Pons (tissue), 1 donor: ENCODE data around the gene SMAD4.
"Not testable (repeated sequence)": the region's sequence is repeated elsewhere in the genome, so short reads cannot be mapped to it uniquely, and the experiment has no call there.

Experiments
- DNase-seq: peaks from one replicate; pipeline ENCODE4 v3.0.0-alpha.2; 2016; ENCODE audit warnings: low spot score

SMAD4 gene

GRCh38 chr18:51029694-51030536 is at the start of gene SMAD4:
TSS of gene SMAD4 (plus strand) at chr18:51030213. CDS start at chr18:51047047, 16,834 bp downstream.
- peak; percentile 91 for DNase-seq

GRCh38 chr18:50981381-50981780 is 48.6 kb upstream of the SMAD4 start:
- no peak for DNase-seq

DNA sequence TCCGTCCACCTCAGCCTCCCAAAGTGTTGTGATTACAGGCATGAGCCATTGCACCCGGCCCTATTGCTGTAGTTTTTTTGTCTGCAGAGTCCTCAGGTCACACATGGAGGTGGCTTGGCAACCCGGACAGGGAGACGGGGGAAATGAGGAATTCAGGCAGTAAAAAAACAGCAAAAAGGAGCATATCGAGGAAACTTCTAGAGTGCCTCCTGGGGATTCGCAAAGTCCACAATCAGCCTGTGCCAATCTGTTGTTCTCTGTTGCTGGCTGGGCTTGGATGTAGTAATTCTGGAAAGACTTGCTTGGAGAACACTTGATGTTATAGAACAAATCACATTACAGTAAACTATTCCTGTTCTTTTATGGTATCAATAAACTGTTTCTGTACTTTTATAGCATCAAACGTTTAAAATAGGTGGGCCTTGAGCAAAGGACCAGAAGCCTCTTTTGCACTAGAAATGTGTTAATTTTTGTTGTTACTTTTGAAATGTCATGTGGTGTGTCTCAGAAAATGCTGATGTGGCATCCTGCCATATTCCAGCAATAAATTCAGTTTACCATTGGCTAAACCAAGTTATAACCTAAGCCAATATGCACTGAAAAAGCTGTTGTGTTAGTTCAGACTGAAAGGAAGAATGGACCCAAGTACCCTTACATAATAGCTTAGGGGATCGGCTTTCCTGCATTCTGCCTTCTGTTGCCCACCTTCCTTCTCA is 47.8 kb upstream of the SMAD4 start:
- DNase-seq: no peak

- no peak for DNase-seq
Observed at GRCh38 chr18:50982802-50983179, 47.2 kb upstream of the SMAD4 start.

- DNase-seq: no peak
Observed at GRCh38 chr18:50986360-50987087, 43.5 kb upstream of the SMAD4 start.

DNA sequence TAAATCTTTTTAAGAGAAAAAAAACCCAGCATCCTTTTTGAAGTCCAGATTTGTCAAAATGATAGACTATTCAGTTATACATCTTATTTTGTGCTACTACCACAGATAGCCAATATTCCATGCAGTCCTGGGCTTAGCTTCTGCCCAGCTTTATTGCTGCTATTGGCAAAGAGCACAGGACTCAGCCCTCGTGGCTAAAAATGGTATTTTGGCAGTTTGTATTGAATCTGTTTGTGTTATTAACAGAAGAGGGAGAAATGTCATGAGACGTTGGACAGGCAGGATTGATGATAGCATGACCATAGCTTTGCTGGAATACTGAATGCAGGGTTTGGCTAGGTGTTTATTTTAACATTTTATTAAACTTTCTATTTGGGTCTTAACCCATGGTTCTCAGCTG is 42.8 kb upstream of the SMAD4 start:
- no peak for DNase-seq

DNA sequence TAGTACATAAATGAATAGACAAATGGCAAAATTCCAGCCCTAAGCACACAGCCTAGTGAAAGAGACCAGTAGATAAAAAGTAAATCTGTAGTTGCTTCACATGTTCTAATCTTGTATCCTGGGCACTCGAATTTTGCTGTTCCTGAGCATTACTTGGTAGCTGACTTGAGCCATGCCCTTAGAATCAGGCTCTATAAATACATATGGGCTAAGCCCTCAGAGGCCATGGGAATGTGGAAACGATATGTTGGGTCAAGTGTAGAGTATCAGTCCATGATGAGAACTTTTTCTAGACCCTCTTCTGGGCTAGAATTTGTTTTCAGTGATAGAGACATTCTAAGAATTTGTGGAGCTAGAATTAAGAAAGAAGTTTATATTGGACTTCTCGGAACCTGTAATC is 40.3 kb upstream of the SMAD4 start:
- no peak for DNase-seq

GRCh38 chr18:50992351-50992762 is 37.7 kb upstream of the SMAD4 start:
- DNase-seq: no peak

DNA sequence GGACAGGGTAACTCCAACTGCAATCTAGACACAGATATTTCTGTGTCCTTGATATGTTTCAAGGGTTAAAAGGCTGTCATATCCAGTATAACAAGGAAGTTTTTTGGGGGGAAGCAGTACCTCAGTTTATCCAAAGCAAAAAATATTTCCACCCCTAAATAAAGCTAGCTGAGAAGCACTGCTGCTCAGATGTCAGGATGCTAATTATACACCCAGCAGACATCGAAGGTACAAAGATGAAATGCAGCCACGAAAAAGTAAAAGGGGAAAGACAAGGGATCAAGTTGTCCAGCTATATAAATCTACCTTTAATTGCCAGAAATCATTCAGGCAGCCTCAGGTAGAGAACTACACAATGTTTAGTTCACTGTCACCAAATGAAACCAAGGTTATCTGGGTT is 36.0 kb upstream of the SMAD4 start:
- no peak for DNase-seq

- not testable (repeated sequence) for DNase-seq
Observed at GRCh38 chr18:51003174-51003573, 26.8 kb upstream of the SMAD4 start.

GRCh38 chr18:51006061-51006818 is 23.8 kb upstream of the SMAD4 start:
- no peak for DNase-seq

DNA sequence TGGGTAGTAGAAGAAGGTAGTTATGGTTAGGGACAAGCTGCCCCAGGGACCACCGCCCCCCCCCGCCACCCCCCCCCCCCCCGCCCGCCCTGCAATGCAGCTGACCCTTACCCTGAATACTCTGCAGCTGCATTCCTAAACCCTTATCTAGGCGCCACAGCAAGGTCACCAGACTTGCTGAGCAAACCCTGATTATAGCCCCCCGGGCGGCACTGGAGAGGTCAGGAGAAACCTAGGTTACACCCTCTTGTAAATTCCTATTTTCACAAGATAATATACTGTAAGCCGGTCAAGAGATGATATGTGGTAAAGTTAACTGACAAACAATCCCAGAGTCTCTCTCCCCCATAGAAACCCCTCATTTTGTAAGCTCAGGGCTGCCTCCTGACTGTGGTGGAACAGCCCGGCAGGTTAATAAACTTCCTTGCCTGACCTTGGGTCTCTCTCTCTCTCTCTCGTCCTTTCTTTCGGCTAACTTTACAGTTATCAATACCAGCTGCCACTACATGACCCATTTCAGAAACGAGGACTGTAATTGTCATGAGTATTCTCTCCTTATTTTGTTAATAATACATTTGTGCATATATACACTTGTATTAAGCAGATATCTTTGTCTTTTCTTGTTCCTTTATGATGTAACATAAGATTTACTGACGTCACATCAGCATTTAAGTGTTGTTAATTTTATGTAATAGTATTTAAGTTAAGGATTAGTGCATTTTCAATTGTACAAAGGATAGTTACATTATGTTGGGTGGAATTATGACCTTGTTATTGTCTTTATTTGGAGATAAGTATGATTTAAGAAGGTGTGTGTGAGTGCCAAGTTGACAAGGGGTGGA is 22.8 kb upstream of the SMAD4 start:
- no peak for DNase-seq

GRCh38 chr18:51007790-51008139 is 22.2 kb upstream of the SMAD4 start:
- DNase-seq: no peak

DNA sequence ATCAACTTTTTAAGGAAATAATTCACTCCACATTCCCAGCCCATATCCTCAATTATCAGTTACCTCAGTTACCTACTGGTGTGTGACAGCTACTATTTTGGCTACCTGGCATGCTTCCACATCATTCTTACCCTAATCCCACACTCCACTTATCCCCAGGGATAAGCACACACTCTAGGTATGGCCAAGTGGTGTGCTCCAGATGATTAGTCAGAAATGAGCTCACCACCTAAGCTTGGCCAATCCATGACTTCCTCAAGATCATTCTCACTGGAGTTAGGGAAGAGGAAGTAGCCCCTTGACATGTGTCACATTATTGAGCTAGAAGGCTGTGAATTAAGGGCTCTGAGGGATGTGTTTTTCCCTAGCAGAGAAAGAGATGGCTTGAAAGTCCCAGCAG is 20.9 kb upstream of the SMAD4 start:
- DNase-seq: peak; percentile 20

DNA sequence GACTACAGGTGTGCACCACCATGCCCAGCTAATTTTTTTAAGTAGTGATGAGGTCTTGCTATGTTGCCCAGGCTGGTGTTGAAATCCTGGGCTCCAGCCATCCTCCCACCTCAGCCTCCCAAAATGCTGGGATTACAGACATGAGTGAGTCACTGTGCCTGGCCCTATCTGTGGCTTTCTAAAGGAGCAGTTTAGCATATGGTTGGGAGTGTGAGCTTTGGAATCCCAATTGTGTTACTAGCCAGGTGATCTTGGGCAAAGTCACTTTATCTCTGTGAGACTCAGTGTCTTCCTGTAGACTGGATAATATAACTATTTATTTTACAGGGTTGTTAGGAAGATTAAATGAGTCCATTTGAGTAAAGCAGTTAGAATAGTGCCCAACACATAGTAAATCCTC is 19.8 kb upstream of the SMAD4 start:
- DNase-seq: no peak

DNA sequence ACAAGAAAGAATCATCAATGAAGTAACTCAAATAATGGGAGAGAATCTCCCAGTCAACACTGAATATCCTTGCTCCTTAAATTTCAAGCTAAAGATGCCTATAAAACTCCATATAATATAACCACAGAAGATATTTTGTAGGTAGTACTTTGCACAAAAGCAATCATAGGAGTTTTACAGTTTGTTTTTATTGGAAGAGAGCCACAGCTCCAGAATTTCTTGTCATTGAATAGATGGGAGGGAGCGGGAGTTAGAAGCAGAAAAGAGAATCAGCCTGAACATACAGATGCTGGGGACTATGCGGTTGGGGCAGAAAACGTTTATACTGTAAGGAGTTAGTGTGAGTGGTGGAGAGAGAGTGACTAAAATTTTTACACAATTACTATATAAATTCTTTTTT is 18.3 kb upstream of the SMAD4 start:
- no peak for DNase-seq

- DNase-seq: no peak
Observed at GRCh38 chr18:51012441-51012840, 17.6 kb upstream of the SMAD4 start.

GRCh38 chr18:51013259-51013658 is 16.8 kb upstream of the SMAD4 start:
- no peak for DNase-seq

DNA sequence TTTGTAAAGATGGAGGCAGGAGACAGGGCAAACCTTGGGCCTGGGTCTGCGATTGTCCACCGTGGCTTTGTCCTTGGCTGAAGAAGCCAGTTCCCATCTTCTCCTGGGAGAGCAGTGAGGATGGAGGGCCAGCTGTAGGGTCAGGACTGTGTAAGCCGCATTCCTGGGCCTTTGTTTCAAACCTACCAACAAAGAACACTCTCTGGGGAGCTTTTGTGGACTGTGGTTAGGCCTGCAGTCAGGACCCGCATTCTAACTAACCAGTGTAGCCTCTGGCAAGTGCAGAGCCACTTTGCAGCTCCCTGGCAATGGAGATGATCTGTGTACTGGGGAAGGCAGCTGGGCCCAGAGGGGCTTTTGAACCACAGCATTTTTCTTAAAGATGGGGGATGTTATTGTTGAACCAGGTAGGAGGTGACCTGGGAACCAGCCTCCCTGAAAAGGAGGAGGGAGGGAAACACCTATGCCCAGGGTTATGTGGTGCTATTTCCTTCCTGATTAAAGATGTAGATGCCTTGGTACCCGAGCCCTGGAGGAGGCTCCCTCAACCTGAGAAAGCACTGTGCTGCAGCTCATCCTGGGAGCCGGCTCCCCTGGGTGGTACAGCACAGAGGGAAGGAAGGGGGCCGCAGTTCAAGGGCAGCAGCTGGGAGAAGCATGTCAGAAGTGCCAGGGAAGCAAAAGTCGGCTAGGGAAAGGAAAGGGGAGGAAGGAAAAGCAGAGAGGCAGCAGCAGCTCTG is 12.7 kb upstream of the SMAD4 start:
- DNase-seq: no peak

- no peak for DNase-seq
Observed at GRCh38 chr18:51020536-51020935, 9.5 kb upstream of the SMAD4 start.
